A549 (cell line): ENCODE measurements around the gene CAPN2.

Experiments used
- CEBPB ChIP-seq, 2 experiments: fragments of >200 bp in 1 of 2; sonication (Bioruptor Twin) in 1 of 2; formaldehyde crosslinking in 1 of 2; IDR thresholded peaks; 2 replicates each; pipeline ENCODE4 v1.6.1; 2012 to 2016
- ELK1 ChIP-seq: fragments of 150-350 bp; IDR thresholded peaks from 2 replicates; pipeline ENCODE4 v1.6.1; 2014; ENCODE audit warnings: low read depth, mild to moderate bottlenecking, low read length
- MAFK ChIP-seq: fragments of 450-650 bp; IDR thresholded peaks from 2 replicates; pipeline ENCODE4 v1.6.1; 2014; ENCODE audit not compliant: partially characterized antibody
- NR3C1 ChIP-seq: fragments of >200 bp; sonication (Bioruptor Twin); formaldehyde crosslinking; IDR thresholded peaks from 3 replicates; pipeline ENCODE4 v1.6.1; 2017
- PBX3 ChIP-seq: IDR thresholded peaks from 2 replicates; pipeline ENCODE4 v1.6.1; 2012
- POLR2A ChIP-seq: IDR thresholded peaks from 2 replicates; pipeline ENCODE4 v1.6.1; 2012; ENCODE audit warnings: mild to moderate bottlenecking, low read length
- SMC3 ChIP-seq: fragments of >200 bp; sonication (Bioruptor Twin); formaldehyde crosslinking; IDR thresholded peaks from 3 replicates; pipeline ENCODE4 v1.6.1; 2018; ENCODE audit warnings: inconsistent platforms
- SREBF2 ChIP-seq: fragments of 450-650 bp; IDR thresholded peaks from 2 replicates; pipeline ENCODE4 v1.6.1; 2014; ENCODE audit warnings: mild to moderate bottlenecking, moderate library complexity
- TF ChIP-seq, protein P1 (sequence below): fragments of >200 bp; sonication (Bioruptor Twin); formaldehyde crosslinking; IDR thresholded peaks from 3 replicates; pipeline ENCODE4 v1.5.1; 2016
- TF ChIP-seq, protein P2 (sequence below): IDR thresholded peaks from 2 replicates; pipeline ENCODE4 v1.6.1; 2012

- TF ChIP-seq NR3C1 (no peak), SREBF2 (no peak), ELK1 (no peak), POLR2A (no peak), PBX3 (no peak), SMC3 (no peak), MAFK (peak; percentile 91), CEBPB (IDR thresholded peaks at IDR 0.05) (no peak)
- TF ChIP-seq, protein P1, sequence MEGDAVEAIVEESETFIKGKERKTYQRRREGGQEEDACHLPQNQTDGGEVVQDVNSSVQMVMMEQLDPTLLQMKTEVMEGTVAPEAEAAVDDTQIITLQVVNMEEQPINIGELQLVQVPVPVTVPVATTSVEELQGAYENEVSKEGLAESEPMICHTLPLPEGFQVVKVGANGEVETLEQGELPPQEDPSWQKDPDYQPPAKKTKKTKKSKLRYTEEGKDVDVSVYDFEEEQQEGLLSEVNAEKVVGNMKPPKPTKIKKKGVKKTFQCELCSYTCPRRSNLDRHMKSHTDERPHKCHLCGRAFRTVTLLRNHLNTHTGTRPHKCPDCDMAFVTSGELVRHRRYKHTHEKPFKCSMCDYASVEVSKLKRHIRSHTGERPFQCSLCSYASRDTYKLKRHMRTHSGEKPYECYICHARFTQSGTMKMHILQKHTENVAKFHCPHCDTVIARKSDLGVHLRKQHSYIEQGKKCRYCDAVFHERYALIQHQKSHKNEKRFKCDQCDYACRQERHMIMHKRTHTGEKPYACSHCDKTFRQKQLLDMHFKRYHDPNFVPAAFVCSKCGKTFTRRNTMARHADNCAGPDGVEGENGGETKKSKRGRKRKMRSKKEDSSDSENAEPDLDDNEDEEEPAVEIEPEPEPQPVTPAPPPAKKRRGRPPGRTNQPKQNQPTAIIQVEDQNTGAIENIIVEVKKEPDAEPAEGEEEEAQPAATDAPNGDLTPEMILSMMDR, result peak; percentile 29; the same call in 2 of the 3 replicates
- TF ChIP-seq, protein P2, sequence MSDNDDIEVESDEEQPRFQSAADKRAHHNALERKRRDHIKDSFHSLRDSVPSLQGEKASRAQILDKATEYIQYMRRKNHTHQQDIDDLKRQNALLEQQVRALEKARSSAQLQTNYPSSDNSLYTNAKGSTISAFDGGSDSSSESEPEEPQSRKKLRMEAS, result no peak
These were observed 2.7 kb upstream of the CAPN2 start for GRCh38 chr1:223709598-223709997.
